ENCODE results near the gene OR6K3. TPM values are rescaled to one million over a fixed set of nuclear protein-coding genes. Genes with fewer than 3 reads are reported as not detected.
"Not testable (repeated sequence)": the region's sequence is repeated elsewhere in the genome, so short reads cannot be mapped to it uniquely, and the experiment has no call there.

OR6K3 gene
- total RNA-seq, 1 donor from 2014 or later, result not detected

GRCh38 chr1:158689110-158689509 is 31.4 kb downstream of the OR6K3 start:
- no peak for ATAC-seq (ENCODE audit: poor library complexity)
- intact Hi-C loops (cut with DNase I), result no loop called here
- DNase-seq, result no peak

GRCh38 chr1:158688343-158688742 is 32.2 kb downstream of the OR6K3 start:
- intact Hi-C loops (cut with DNase I); DNase-seq; ATAC-seq (ENCODE audit: poor library complexity): not testable (repeated sequence)

GRCh38 chr1:158687037-158687436 is 33.5 kb downstream of the OR6K3 start:
- intact Hi-C loops (cut with DNase I), result no loop called here

GRCh38 chr1:158686111-158687009 is 34.2 kb downstream of the OR6K3 start, which contains the start of gene SPTA1:
Gene SPTA1 (minus strand): TSS chr1:158686715. CDS start chr1:158686517, 198 bp downstream.
- no peak for DNase-seq
- no peak for ATAC-seq (ENCODE audit: poor library complexity)
- intact Hi-C loops (cut with DNase I), result no loop called here

More at GRCh38 chr1:158687037-158687436, 33.5 kb downstream of the OR6K3 start:
- DNase-seq, result no peak
- no peak for ATAC-seq (ENCODE audit: poor library complexity)

- intact Hi-C loops (cut with DNase I), result no loop called here
- DNase-seq (no peak), ATAC-seq (ENCODE audit: poor library complexity) (no peak)
Measured at GRCh38 chr1:158685085-158685484, 35.4 kb downstream of the OR6K3 start.

- no peak for DNase-seq
- no peak for ATAC-seq (ENCODE audit: poor library complexity)
- intact Hi-C loops (cut with DNase I), result no loop called here
Measured at GRCh38 chr1:158681606-158682005, 38.9 kb downstream of the OR6K3 start.

- DNase-seq (no peak), ATAC-seq (ENCODE audit: poor library complexity) (no peak)
- intact Hi-C loops (cut with DNase I), result no loop called here
Measured at GRCh38 chr1:158679289-158679688, 41.2 kb downstream of the OR6K3 start.

GRCh38 chr1:158675563-158676323 is 44.8 kb downstream of the OR6K3 start:
- no peak for ATAC-seq (ENCODE audit: poor library complexity)
- intact Hi-C loops (cut with DNase I), result no loop called here

GRCh38 chr1:158674302-158674701 is 46.2 kb downstream of the OR6K3 start:
- intact Hi-C loops (cut with DNase I), result no loop called here
- DNase-seq (no peak), ATAC-seq (ENCODE audit: poor library complexity) (no peak)

More at GRCh38 chr1:158675563-158676323, 44.8 kb downstream of the OR6K3 start:
- DNase-seq, result no peak

Other genes with a start within 250 kb of the OR6K3 start
- gene OR10R2, start 248.5 kb downstream of the OR6K3 start, total RNA-seq, result not detected
- gene OR6Y1, start 166.3 kb downstream of the OR6K3 start, total RNA-seq, result not detected
- not detected for gene OR6P1, start 150.1 kb downstream of the OR6K3 start, total RNA-seq
- not detected for gene OR10X1, start 140.8 kb downstream of the OR6K3 start, total RNA-seq
- not detected for gene OR10Z1, start 115.5 kb downstream of the OR6K3 start, total RNA-seq
- not detected for gene SPTA1, start 34.0 kb downstream of the OR6K3 start, total RNA-seq
- not detected for gene OR6K2, start 20.1 kb downstream of the OR6K3 start, total RNA-seq
- gene OR6K6, start 34.0 kb upstream of the OR6K3 start, total RNA-seq, result not detected
- not detected for gene OR6N1, start 51.5 kb upstream of the OR6K3 start, total RNA-seq
- not detected for gene OR6N2, start 60.5 kb upstream of the OR6K3 start, total RNA-seq
- gene MNDA, start 110.6 kb upstream of the OR6K3 start, total RNA-seq, result 2.9 TPM
- gene PYHIN1, start 210.8 kb upstream of the OR6K3 start, total RNA-seq, result 0.22 TPM

Measured in Right ventricle myocardium superior (tissue), 1 donor.